ENCODE results near the gene TEX35.

Gene TEX35

GRCh38 chr1:178495158-178495557 is 17.8 kb upstream of the TEX35 start:
- Histone ChIP-seq H3K4me1 (ENCODE audit: insufficient read depth, insufficient read length) (peaks cover 9% of the 10 kb centered on the region), H3K27me3 (ENCODE audit: insufficient read depth, insufficient read length) (no peaks in the 10 kb centered on the region), H3K9ac (ENCODE audit: insufficient read length, low read depth) (no peak overlapping the region), H3K36me3 (ENCODE audit: insufficient read depth, insufficient read length, low read length) (no peaks in the 10 kb centered on the region), H3K9me3 (ENCODE audit: insufficient read depth, low read length) (no peaks in the 10 kb centered on the region), H3K4me3 (ENCODE audit: insufficient read length, low read depth) (no peak overlapping the region)
- TF ChIP-seq ZNF274 (IDR thresholded peaks at IDR 0.05; ENCODE audit: low read depth, low read length) (no peak), YY1 (IDR thresholded peaks at IDR 0.05; ENCODE audit: insufficient read depth, insufficient read length) (no peak), SUZ12 (IDR thresholded peaks at IDR 0.05; ENCODE audit: extremely low read depth, insufficient read depth, insufficient read length) (no peak)
- DNase-seq (ENCODE audit: low read depth, low spot score) = no peak

DNA sequence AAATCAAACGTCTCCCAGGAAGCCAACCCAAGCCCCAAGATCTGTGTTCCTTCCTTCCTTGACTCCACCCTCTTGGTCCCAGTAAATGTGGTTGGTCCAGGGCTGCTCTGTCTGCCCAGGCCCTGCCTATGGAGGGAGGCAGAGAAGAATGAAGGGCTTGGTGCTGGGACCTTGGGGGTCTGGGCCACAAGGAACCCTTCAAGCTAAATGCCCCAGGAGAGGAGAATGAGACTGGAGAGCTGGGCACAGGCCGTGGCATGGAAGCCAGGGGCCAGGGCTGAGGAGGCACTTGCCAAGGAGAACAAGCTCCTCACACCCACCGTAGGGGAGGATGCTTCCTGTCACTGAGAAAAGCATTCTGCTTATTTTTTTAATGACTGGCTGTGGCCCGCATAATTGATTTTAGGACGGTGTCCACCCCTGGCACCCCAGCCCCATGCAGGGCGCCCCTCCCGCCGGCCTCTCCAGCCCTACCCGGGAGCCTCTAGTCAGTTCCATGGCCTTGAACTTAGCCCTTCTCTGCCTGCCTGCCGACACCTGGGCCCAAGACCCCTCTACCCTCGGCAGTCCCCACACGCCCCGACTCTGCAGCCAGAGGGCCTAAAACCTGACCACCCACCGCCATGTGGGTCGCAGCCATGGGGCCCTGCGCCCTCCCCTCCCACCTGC is 17.0 kb upstream of the TEX35 start:
- Histone ChIP-seq H3K27me3 (ENCODE audit: insufficient read depth, insufficient read length) (no peaks in the 10 kb centered on the region), H3K9ac (ENCODE audit: insufficient read length, low read depth) (no peak overlapping the region), H3K4me3 (ENCODE audit: insufficient read length, low read depth) (no peak overlapping the region), H3K9me3 (ENCODE audit: insufficient read depth, low read length) (no peaks in the 10 kb centered on the region), H3K36me3 (ENCODE audit: insufficient read depth, insufficient read length, low read length) (no peaks in the 10 kb centered on the region), H3K4me1 (ENCODE audit: insufficient read depth, insufficient read length) (peaks cover 9% of the 10 kb centered on the region)
- TF ChIP-seq ZNF274 (IDR thresholded peaks at IDR 0.05; ENCODE audit: low read depth, low read length) (no peak), YY1 (IDR thresholded peaks at IDR 0.05; ENCODE audit: insufficient read depth, insufficient read length) (no peak), SUZ12 (IDR thresholded peaks at IDR 0.05; ENCODE audit: extremely low read depth, insufficient read depth, insufficient read length) (no peak)
- DNase-seq (ENCODE audit: low read depth, low spot score) = no peak

GRCh38 chr1:178496410-178497135 is 16.3 kb upstream of the TEX35 start, which contains the start of gene CLEC20A:
CLEC20A (minus strand) TSS chr1:178496964; CDS start chr1:178496939, 25 bp downstream.
- Histone ChIP-seq H3K9me3 (ENCODE audit: insufficient read depth, low read length) (no peaks in the 10 kb centered on the region), H3K9ac (ENCODE audit: insufficient read length, low read depth) (no peak within 1 kb of the TSS), H3K4me3 (ENCODE audit: insufficient read length, low read depth) (no peak within 1 kb of the TSS), H3K27me3 (ENCODE audit: insufficient read depth, insufficient read length) (no peaks in the 10 kb centered on the region), H3K4me1 (ENCODE audit: insufficient read depth, insufficient read length) (peaks cover 9% of the 10 kb centered on the region), H3K36me3 (ENCODE audit: insufficient read depth, insufficient read length, low read length) (no peaks in the 10 kb centered on the region)
- DNase-seq (ENCODE audit: low read depth, low spot score) = no peak
- TF ChIP-seq ZNF274 (IDR thresholded peaks at IDR 0.05; ENCODE audit: low read depth, low read length) (no peak), YY1 (IDR thresholded peaks at IDR 0.05; ENCODE audit: insufficient read depth, insufficient read length) (no peak), SUZ12 (IDR thresholded peaks at IDR 0.05; ENCODE audit: extremely low read depth, insufficient read depth, insufficient read length) (no peak)

DNA sequence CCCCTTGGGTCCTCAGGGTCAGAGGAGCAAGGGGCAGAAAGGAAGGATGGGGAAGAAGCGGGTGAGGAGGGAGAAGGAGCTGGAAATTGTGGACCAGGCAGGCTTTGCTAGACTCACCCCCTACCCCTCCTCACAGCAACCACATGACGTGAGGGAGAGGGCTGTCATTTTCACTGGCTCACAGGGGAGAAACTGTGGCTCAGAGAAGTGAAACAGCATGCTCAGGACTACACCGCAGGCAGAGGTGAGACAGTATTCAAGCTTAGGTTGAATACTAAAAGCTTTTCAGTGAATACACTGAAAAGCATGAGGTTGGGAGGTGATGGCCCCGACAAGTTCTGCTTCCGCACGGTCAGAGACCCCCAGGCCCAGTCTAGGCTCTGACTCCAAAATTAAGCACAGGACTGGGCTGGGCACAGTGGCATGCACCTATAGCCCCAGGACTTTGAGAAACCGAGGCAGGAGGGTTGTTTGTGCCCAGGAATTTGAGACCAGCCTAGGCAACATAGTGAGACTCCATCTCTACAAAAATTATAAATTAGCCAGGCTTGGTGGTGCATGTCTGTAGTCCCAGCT is 14.9 kb upstream of the TEX35 start:
- H3K9ac ChIP-seq (ENCODE audit: insufficient read length, low read depth) = no peak overlapping the region
- H3K4me3 ChIP-seq (ENCODE audit: insufficient read length, low read depth) = no peak overlapping the region
- no peaks in the 10 kb centered on the region for H3K36me3 ChIP-seq (ENCODE audit: insufficient read depth, insufficient read length, low read length)
- H3K27me3 ChIP-seq (ENCODE audit: insufficient read depth, insufficient read length) = no peaks in the 10 kb centered on the region
- TF ChIP-seq SUZ12 (IDR thresholded peaks at IDR 0.05; ENCODE audit: extremely low read depth, insufficient read depth, insufficient read length) (no peak), YY1 (IDR thresholded peaks at IDR 0.05; ENCODE audit: insufficient read depth, insufficient read length) (no peak), ZNF274 (IDR thresholded peaks at IDR 0.05; ENCODE audit: low read depth, low read length) (no peak)
- no peaks in the 10 kb centered on the region for H3K9me3 ChIP-seq (ENCODE audit: insufficient read depth, low read length)
- DNase-seq (ENCODE audit: low read depth, low spot score) = no peak
- peaks cover 9% of the 10 kb centered on the region for H3K4me1 ChIP-seq (ENCODE audit: insufficient read depth, insufficient read length)

DNA sequence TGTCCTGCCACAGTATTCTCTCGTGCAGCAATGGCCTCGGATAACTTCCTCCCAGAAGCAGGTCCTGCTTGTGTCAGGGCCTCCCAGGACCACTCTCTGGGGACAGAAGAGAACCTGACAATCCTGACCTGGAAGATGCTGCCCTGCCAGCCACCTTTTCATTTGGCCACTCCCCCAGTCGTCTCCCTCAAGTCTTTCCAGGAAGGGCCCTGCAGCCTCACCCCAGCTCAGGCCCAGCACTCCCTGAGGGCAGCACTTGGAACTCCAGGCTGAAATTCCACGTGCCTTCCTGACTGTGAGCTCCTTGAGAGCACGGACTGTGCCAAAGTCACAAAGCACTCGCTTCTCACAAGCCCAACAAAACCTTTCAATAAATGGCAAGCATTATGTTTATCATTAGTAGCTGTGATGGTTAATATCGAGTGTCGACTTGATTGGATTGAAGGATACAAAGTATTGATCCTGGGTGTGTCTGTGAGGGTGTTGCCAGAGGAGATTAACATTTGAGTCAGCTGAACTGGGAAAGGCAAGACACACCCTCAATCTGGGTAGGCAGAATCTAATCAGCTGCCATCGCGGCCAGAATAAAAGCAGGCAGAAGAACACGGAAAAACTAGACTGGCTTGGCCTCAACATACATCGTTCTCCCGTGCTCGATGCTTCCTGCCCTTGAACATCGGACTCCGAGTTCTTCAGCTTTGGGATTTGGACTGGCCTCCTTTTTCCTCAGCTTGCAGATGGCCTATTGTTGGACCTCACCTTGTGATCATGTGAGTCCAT is 13.8 kb upstream of the TEX35 start:
- DNase-seq (ENCODE audit: low read depth, low spot score) = no peak
- no peak for TF ChIP-seq SUZ12 (IDR thresholded peaks at IDR 0.05; ENCODE audit: extremely low read depth, insufficient read depth, insufficient read length)
- TF ChIP-seq YY1 (IDR thresholded peaks at IDR 0.05; ENCODE audit: insufficient read depth, insufficient read length) = no peak
- TF ChIP-seq ZNF274 (IDR thresholded peaks at IDR 0.05; ENCODE audit: low read depth, low read length) = no peak
- peaks cover 9% of the 10 kb centered on the region for H3K4me1 ChIP-seq (ENCODE audit: insufficient read depth, insufficient read length)

DNA sequence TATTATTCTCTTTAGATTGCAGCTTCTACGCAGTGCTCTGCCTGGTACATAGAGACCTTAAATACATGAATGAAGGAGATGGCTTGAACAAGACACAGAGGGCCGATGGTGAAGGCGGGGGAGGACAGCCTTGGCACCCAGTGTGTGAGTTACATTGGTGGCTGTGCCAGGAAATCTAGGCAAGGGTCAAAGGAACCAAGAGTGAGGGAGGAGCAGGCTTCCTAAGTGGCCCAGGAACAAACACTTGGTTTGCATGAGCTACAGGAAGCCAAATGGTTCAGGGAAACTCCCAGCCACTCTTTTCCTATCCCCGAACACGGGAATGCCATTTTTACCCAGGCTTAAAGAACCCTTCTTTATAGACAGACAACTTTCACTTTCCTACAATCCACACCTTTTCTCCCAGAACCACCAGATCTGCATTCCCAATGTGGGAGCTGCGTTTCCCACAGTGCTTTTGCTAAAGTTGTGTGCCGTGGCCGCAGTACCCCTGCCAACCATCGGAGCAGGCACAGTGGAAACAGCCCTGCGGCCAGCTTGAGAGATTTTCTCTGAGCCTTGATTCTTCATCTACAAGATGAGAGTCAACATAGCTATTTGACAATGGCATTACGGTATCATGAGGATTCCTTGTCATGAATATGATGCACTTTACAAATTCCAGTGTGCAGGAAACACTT is 12.7 kb upstream of the TEX35 start:
- TF ChIP-seq ZNF274 (IDR thresholded peaks at IDR 0.05; ENCODE audit: low read depth, low read length) = no peak
- no peak for TF ChIP-seq YY1 (IDR thresholded peaks at IDR 0.05; ENCODE audit: insufficient read depth, insufficient read length)
- no peak for TF ChIP-seq SUZ12 (IDR thresholded peaks at IDR 0.05; ENCODE audit: extremely low read depth, insufficient read depth, insufficient read length)
- Histone ChIP-seq H3K4me3 (ENCODE audit: insufficient read length, low read depth) (no peak overlapping the region), H3K9ac (ENCODE audit: insufficient read length, low read depth) (no peak overlapping the region), H3K4me1 (ENCODE audit: insufficient read depth, insufficient read length) (peaks cover 6% of the 10 kb centered on the region), H3K9me3 (ENCODE audit: insufficient read depth, low read length) (no peaks in the 10 kb centered on the region), H3K36me3 (ENCODE audit: insufficient read depth, insufficient read length, low read length) (no peaks in the 10 kb centered on the region), H3K27me3 (ENCODE audit: insufficient read depth, insufficient read length) (no peaks in the 10 kb centered on the region)
- DNase-seq (ENCODE audit: low read depth, low spot score) = no peak

More for the DNA sequence above, 13.8 kb upstream of the TEX35 start:
- H3K9me3 ChIP-seq (ENCODE audit: insufficient read depth, low read length) = no peaks in the 10 kb centered on the region
- no peaks in the 10 kb centered on the region for H3K36me3 ChIP-seq (ENCODE audit: insufficient read depth, insufficient read length, low read length)
- no peak overlapping the region for H3K4me3 ChIP-seq (ENCODE audit: insufficient read length, low read depth)
- no peak overlapping the region for H3K9ac ChIP-seq (ENCODE audit: insufficient read length, low read depth)
- H3K27me3 ChIP-seq (ENCODE audit: insufficient read depth, insufficient read length) = no peaks in the 10 kb centered on the region

All from NT2/D1 (cell line).